Keratinocyte (primary cell): ENCODE measurements around the gene CLEC17A. TPM values are rescaled to one million over a fixed set of nuclear protein-coding genes. Genes with fewer than 3 reads are reported as not detected.

Experiments used
- DNase-seq: peaks from one replicate; pipeline ENCODE4 v3.0.0-alpha.2; 2011; ENCODE audit warnings: low read depth, missing footprints, low spot score
- FAIRE-seq: peaks from 2 replicates; lab custom pipeline; 2011; peaks lifted over from hg19 to GRCh38; lab: Jason Lieb, UNC
- H2AFZ ChIP-seq: 2 replicates; pipeline ENCODE4 v1.6.0; 2012; ENCODE audit warnings: low read length, control low read depth, inconsistent platforms; ENCODE audit not compliant: control insufficient read depth
- H3K27ac ChIP-seq: 2 replicates; pipeline ENCODE4 v1.5.1; 2011; ENCODE audit warnings: low read length; ENCODE audit not compliant: control insufficient read depth, insufficient read depth
- H3K27me3 ChIP-seq: 3 replicates; pipeline ENCODE4 v1.6.0; 2011; ENCODE audit warnings: low read length; ENCODE audit not compliant: control insufficient read depth, insufficient read depth; ENCODE audit errors: extremely low read depth
- H3K36me3 ChIP-seq, 2 experiments: 2 replicates in 1 of 2; 3 replicates in 1 of 2; pipeline ENCODE4 v1.5.1; 2011; ENCODE audit warnings: low read length in 2 of 2, mild to moderate bottlenecking in 1 of 2; ENCODE audit not compliant: control insufficient read depth in 2 of 2, insufficient read depth in 2 of 2; ENCODE audit errors: extremely low read depth in 1 of 2
- H3K4me1 ChIP-seq: 3 replicates; pipeline ENCODE4 v1.5.1; 2011; ENCODE audit warnings: low read length; ENCODE audit not compliant: control insufficient read depth, insufficient read depth; ENCODE audit errors: extremely low read depth
- H3K4me2 ChIP-seq: 3 replicates; pipeline ENCODE4 v1.6.0; 2011; ENCODE audit warnings: low read depth, low read length; ENCODE audit not compliant: control insufficient read depth, insufficient read depth; ENCODE audit errors: extremely low read depth
- H3K4me3 ChIP-seq, 3 experiments: fragments of 200-600 bp in 1 of 3; sonication (generic) in 1 of 3; 2 replicates in 2 of 3; 3 replicates in 1 of 3; pipeline ENCODE4 v1.5.1; 2011 to 2016; ENCODE audit warnings: low read length in 3 of 3, mild to moderate bottlenecking in 3 of 3, control low read depth in 2 of 3, inconsistent platforms in 1 of 3, low read depth in 1 of 3, mixed read lengths in 1 of 3, mixed run types in 1 of 3, moderate library complexity in 1 of 3; ENCODE audit not compliant: control insufficient read depth in 2 of 3, insufficient read depth in 2 of 3; ENCODE audit errors: extremely low read depth in 1 of 3
- H3K79me2 ChIP-seq: 2 replicates; pipeline ENCODE4 v1.6.0; 2012; ENCODE audit warnings: low read length; ENCODE audit not compliant: control insufficient read depth, insufficient read depth
- H3K9ac ChIP-seq: 3 replicates; pipeline ENCODE4 v1.6.0; 2011; ENCODE audit warnings: low read length; ENCODE audit not compliant: control insufficient read depth, insufficient read depth; ENCODE audit errors: extremely low read depth
- H3K9me1 ChIP-seq: 3 replicates; pipeline ENCODE4 v1.6.0; 2011; ENCODE audit warnings: low read length; ENCODE audit not compliant: control insufficient read depth, insufficient read depth; ENCODE audit errors: extremely low read depth
- H3K9me3 ChIP-seq: 2 replicates; pipeline ENCODE4 v1.5.1; 2012; ENCODE audit warnings: low read depth, low read length; ENCODE audit not compliant: control insufficient read depth
- H4K20me1 ChIP-seq: 3 replicates; pipeline ENCODE4 v1.6.0; 2011; ENCODE audit warnings: low read length; ENCODE audit not compliant: control insufficient read depth, insufficient read depth; ENCODE audit errors: extremely low read depth
- EZH2 ChIP-seq: IDR thresholded peaks from one replicate; pipeline ENCODE4 v1.6.1; 2012; ENCODE audit warnings: inconsistent platforms, mild to moderate bottlenecking, low read length, moderate library complexity
- dilution Hi-C: fragments of 300-500 bp; cut with MboI; formaldehyde crosslinking; loops from one replicate; pipeline ENCODE4 v1.7.0; 2020; ENCODE audit warnings: low sequenced_read_pairs; ENCODE audit not compliant: extremely low pct_ligation_motif_present
- polyA plus RNA-seq, 5 experiments: library from polyadenylated mRNA; depleted of rRNA in 3 of 5; stranded (reverse) in 3 of 5; stranded (forward) in 1 of 5; unstranded in 1 of 5; fragments of >200 nt; gene quantifications; 1 replicate in 1 of 5; 2 replicates in 3 of 5; 3 replicates in 1 of 5; pipeline versions ENCODE4 v1.2.1 to v1.2.3, GENCODE V29; 2011 to 2012; ENCODE audit warnings: missing spikeins in 2 of 5, low read depth in 1 of 5, low replicate concordance in 1 of 5
- TF ChIP-seq, protein P1 (sequence below), 3 experiments: IDR thresholded peaks in 1 of 3; conservative IDR thresholded peaks in 1 of 3; optimal IDR thresholded peaks in 1 of 3; 2 replicates in 2 of 3; 3 replicates in 1 of 3; pipeline versions ENCODE3 to v1.5.1; 2011; ENCODE audit warnings: low read length in 3 of 3, mild to moderate bottlenecking in 3 of 3, moderate library complexity in 2 of 3, control low read depth in 1 of 3, inconsistent platforms in 1 of 3; ENCODE audit not compliant: insufficient read depth in 2 of 3; ENCODE audit errors: extremely low read depth in 1 of 3

CLEC17A gene
- polyA plus RNA-seq, 1 donor (not counting 4 experiments of a cell fraction or from before 2014, with no cell fraction given): not detected

DNA sequence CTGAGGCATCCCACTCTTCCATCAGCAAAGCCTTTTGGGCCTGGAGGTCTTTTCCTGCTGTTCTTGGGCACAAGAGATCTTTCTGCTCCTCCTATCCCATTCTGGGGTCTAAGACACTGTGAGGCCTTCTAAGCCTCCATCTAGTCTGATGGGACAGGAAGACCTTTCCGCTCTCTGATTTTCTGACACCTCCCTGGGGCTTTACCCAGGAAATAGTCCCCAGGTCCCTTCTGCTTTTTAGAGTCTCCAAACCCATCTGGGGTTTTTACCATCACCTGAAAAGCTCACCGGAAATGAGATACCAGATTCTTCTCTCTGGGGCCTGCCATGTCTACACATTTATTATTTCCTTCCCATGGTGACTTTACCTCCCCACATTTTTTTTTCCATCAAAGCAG is 21.1 kb downstream of the CLEC17A start:
- no peak overlapping the region for H2AFZ ChIP-seq
- no peaks in the 10 kb centered on the region for H3K9me1 ChIP-seq
- no peak for DNase-seq
- no peak overlapping the region for H3K27ac ChIP-seq
- no peak for FAIRE-seq
- H3K4me2 ChIP-seq: no peak overlapping the region
- no peaks in the 10 kb centered on the region for H3K79me2 ChIP-seq
- H4K20me1 ChIP-seq: no peaks in the 10 kb centered on the region
- TF ChIP-seq EZH2: no peak
- TF ChIP-seq, protein P1, sequence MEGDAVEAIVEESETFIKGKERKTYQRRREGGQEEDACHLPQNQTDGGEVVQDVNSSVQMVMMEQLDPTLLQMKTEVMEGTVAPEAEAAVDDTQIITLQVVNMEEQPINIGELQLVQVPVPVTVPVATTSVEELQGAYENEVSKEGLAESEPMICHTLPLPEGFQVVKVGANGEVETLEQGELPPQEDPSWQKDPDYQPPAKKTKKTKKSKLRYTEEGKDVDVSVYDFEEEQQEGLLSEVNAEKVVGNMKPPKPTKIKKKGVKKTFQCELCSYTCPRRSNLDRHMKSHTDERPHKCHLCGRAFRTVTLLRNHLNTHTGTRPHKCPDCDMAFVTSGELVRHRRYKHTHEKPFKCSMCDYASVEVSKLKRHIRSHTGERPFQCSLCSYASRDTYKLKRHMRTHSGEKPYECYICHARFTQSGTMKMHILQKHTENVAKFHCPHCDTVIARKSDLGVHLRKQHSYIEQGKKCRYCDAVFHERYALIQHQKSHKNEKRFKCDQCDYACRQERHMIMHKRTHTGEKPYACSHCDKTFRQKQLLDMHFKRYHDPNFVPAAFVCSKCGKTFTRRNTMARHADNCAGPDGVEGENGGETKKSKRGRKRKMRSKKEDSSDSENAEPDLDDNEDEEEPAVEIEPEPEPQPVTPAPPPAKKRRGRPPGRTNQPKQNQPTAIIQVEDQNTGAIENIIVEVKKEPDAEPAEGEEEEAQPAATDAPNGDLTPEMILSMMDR (optimal IDR thresholded peaks at IDR 0.05 in 1 of 3, IDR thresholded peaks at IDR 0.05 in 1 of 3, conservative IDR thresholded peaks at IDR 0.05 in 1 of 3; ENCODE audit: extremely low read depth in 1 of 3, insufficient read depth in 2 of 3, low read length in 3 of 3): no peak
- no peaks in the 10 kb centered on the region for H3K36me3 ChIP-seq
- no peaks in the 10 kb centered on the region for H3K27me3 ChIP-seq
- no peaks in the 10 kb centered on the region for H3K9me3 ChIP-seq
- H3K4me1 ChIP-seq: no peaks in the 10 kb centered on the region
- no peak overlapping the region for H3K4me3 ChIP-seq
- dilution Hi-C loops: no loop called here
- no peak overlapping the region for H3K9ac ChIP-seq

DNA sequence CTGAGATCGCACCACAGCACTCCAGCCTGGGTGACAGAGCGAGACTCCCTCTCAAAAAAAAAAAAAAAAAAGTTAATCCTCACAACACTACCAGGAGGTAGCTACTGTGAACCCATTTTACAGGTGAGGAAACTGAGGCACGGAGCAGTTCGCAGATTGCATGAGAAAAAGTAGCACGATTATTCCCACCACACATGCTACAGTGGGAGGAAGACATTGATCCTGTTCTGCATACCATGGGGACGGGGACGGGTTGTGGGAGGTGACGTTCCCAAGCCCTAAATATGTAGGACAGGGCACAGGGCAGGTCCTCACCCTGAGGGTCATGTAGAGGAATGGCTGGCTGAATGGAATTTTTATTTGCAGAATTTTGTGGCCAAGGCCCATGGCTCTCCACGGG is 23.7 kb downstream of the CLEC17A start:
- no peaks in the 10 kb centered on the region for H3K27me3 ChIP-seq
- dilution Hi-C loops: no loop called here
- DNase-seq: no peak
- H4K20me1 ChIP-seq: no peaks in the 10 kb centered on the region
- TF ChIP-seq EZH2: no peak
- TF ChIP-seq, protein P1 (optimal IDR thresholded peaks at IDR 0.05 in 1 of 3, IDR thresholded peaks at IDR 0.05 in 1 of 3, conservative IDR thresholded peaks at IDR 0.05 in 1 of 3; ENCODE audit: extremely low read depth in 1 of 3, insufficient read depth in 2 of 3, low read length in 3 of 3): no peak
- no peak for FAIRE-seq
- no peaks in the 10 kb centered on the region for H3K9me3 ChIP-seq
- H3K4me3 ChIP-seq: no peak overlapping the region
- H2AFZ ChIP-seq: no peak overlapping the region
- H3K4me1 ChIP-seq: no peaks in the 10 kb centered on the region
- no peaks in the 10 kb centered on the region for H3K36me3 ChIP-seq
- no peak overlapping the region for H3K9ac ChIP-seq
- no peaks in the 10 kb centered on the region for H3K79me2 ChIP-seq
- H3K9me1 ChIP-seq: no peaks in the 10 kb centered on the region
- no peak overlapping the region for H3K27ac ChIP-seq
- H3K4me2 ChIP-seq: no peak overlapping the region
